IMR-90 (cell line): Measurements from ENCODE around the gene SLF2. TPM values are rescaled to one million over a fixed set of nuclear protein-coding genes. Genes with fewer than 3 reads are reported as not detected.

Source experiments
- ATAC-seq: fragments of 200-7000 bp; cut with Tn5 transposase; 2 replicates; pipeline ENCODE4 v1.9.1; 2020; ENCODE audit warnings: low read depth, mild to moderate bottlenecking, moderate library complexity
- BruUV-seq: library from RNA; stranded (reverse); fragments of 400-500 nt; replicated peaks from 2 replicates; lab custom pipeline; 2021; lab: Mats Ljungman, UMichigan
- CTCF ChIA-PET: fragments of 300-600 bp; formaldehyde crosslinking; extraction: SDS; loops from one replicate; lab custom pipeline; 2021; ENCODE audit warnings: antibody characterized with exemption; lab: Yijun Ruan, JAX
- POLR2A ChIA-PET: fragments of 300-600 bp; sonication (Branson Sonifier 250); formaldehyde crosslinking; loops from one replicate; lab custom pipeline; 2022; ENCODE audit warnings: antibody characterized with exemption; ENCODE audit not compliant: unreplicated experiment; lab: Charles Lee
- DNase-seq: peaks from one replicate; pipeline ENCODE4 v3.0.0; 2013
- H2AFZ ChIP-seq: replicated peaks from 2 replicates; pipeline ENCODE3; 2013; ENCODE audit warnings: low read length, mild to moderate bottlenecking; ENCODE audit not compliant: poor library complexity
- H2AK5ac ChIP-seq: 2 replicates; pipeline ENCODE4 v1.6.1; 2013; ENCODE audit warnings: low read depth, low read length, inconsistent platforms
- H2AK9ac ChIP-seq: replicated peaks from 2 replicates; pipeline ENCODE3; 2013; ENCODE audit warnings: mild to moderate bottlenecking, low read depth, low read length, moderate library complexity; ENCODE audit not compliant: poor library complexity
- H2BK120ac ChIP-seq: 2 replicates; pipeline ENCODE4 v1.6.1; 2013; ENCODE audit warnings: low read depth, low read length, inconsistent platforms
- H2BK15ac ChIP-seq: 3 replicates; pipeline ENCODE4 v1.6.1; 2013; ENCODE audit warnings: low read depth, low read length, inconsistent platforms
- H2BK20ac ChIP-seq: 2 replicates; pipeline ENCODE4 v1.6.1; 2013; ENCODE audit warnings: low read depth, mild to moderate bottlenecking, inconsistent platforms, low read length, moderate library complexity
- H2BK5ac ChIP-seq: 2 replicates; pipeline ENCODE4 v1.6.1; 2013; ENCODE audit warnings: mild to moderate bottlenecking, low read depth, low read length, inconsistent platforms; ENCODE audit not compliant: poor library complexity, severe bottlenecking
- H3K14ac ChIP-seq: replicated peaks from 2 replicates; pipeline ENCODE4 v1.6.1; 2013; ENCODE audit warnings: low read depth, low read length, inconsistent platforms
- H3K18ac ChIP-seq: 2 replicates; pipeline ENCODE4 v1.6.1; 2013; ENCODE audit warnings: low read depth, low read length, control low read depth
- H3K23ac ChIP-seq: 2 replicates; pipeline ENCODE4 v1.6.1; 2013; ENCODE audit warnings: low read depth, low read length, inconsistent platforms
- H3K27ac ChIP-seq: 2 replicates; pipeline ENCODE4 v1.5.1; 2013; ENCODE audit warnings: mild to moderate bottlenecking, control low read depth, low read length; ENCODE audit not compliant: insufficient read depth
- H3K27me3 ChIP-seq: 2 replicates; pipeline ENCODE4 v1.6.1; 2013; ENCODE audit warnings: low read length; ENCODE audit not compliant: control insufficient read depth, insufficient read depth
- H3K36me3 ChIP-seq: 2 replicates; pipeline ENCODE4 v1.6.1; 2013; ENCODE audit warnings: low read length, mixed read lengths; ENCODE audit not compliant: control insufficient read depth, insufficient read depth
- H3K4ac ChIP-seq: 2 replicates; pipeline ENCODE4 v1.6.1; 2013; ENCODE audit warnings: low read depth, low read length, inconsistent platforms
- H3K4me1 ChIP-seq: 2 replicates; pipeline ENCODE4 v1.6.1; 2013; ENCODE audit warnings: low read length, mixed read lengths; ENCODE audit not compliant: control insufficient read depth, insufficient read depth
- H3K4me2 ChIP-seq: 2 replicates; pipeline ENCODE4 v1.6.1; 2013; ENCODE audit warnings: low read depth, mild to moderate bottlenecking, control low read depth, low read length, moderate library complexity
- H3K4me3 ChIP-seq: 2 replicates; pipeline ENCODE4 v1.5.1; 2013; ENCODE audit warnings: low read depth, mild to moderate bottlenecking, control low read depth, low read length, moderate library complexity; ENCODE audit not compliant: insufficient read depth
- H3K56ac ChIP-seq: 2 replicates; pipeline ENCODE4 v1.6.1; 2013; ENCODE audit warnings: low read length, inconsistent platforms; ENCODE audit not compliant: insufficient read depth; ENCODE audit errors: extremely low read depth
- H3K79me1 ChIP-seq, 2 experiments: 2 replicates each; pipeline ENCODE4 v1.6.1; 2013; ENCODE audit warnings: low read length in 2 of 2, inconsistent platforms in 1 of 2, low read depth in 1 of 2
- H3K9ac ChIP-seq: 2 replicates; pipeline ENCODE4 v1.6.1; 2013; ENCODE audit warnings: low read depth, low read length, control low read depth
- H3K9me1 ChIP-seq: 2 replicates; pipeline ENCODE4 v1.6.1; 2013; ENCODE audit warnings: low read length, inconsistent platforms; ENCODE audit not compliant: insufficient read depth
- H3K9me3 ChIP-seq: 2 replicates; pipeline ENCODE4 v1.6.1; 2013; ENCODE audit warnings: low read length; ENCODE audit not compliant: control insufficient read depth, insufficient read depth
- H4K20me1 ChIP-seq: 2 replicates; pipeline ENCODE4 v1.6.1; 2013; ENCODE audit warnings: low read length, inconsistent platforms; ENCODE audit not compliant: insufficient read depth
- H4K5ac ChIP-seq: 2 replicates; pipeline ENCODE4 v1.6.1; 2013; ENCODE audit warnings: mild to moderate bottlenecking, low read depth, low read length, control low read depth
- H4K8ac ChIP-seq, 2 experiments: 2 replicates each; pipeline ENCODE4 v1.6.1; 2013; ENCODE audit warnings: low read depth in 2 of 2, low read length in 2 of 2, control low read depth in 1 of 2, inconsistent platforms in 1 of 2
- H4K91ac ChIP-seq: 2 replicates; pipeline ENCODE4 v1.6.1; 2013; ENCODE audit warnings: low read depth, low read length, inconsistent platforms; ENCODE audit not compliant: insufficient read depth
- BHLHE40 ChIP-seq: fragments of 150-350 bp; IDR thresholded peaks from 2 replicates; pipeline ENCODE4 v1.6.1; 2016; ENCODE audit warnings: mild to moderate bottlenecking, low read depth, low read length
- CEBPB ChIP-seq: IDR thresholded peaks from 2 replicates; pipeline ENCODE4 v1.6.1; 2012; ENCODE audit warnings: low read depth, low read length, improper control_type of control experiment
- CHD1 ChIP-seq: IDR thresholded peaks from 2 replicates; pipeline ENCODE4 v1.6.1; 2012; ENCODE audit warnings: low read depth, low read length, improper control_type of control experiment
- ELK1 ChIP-seq: fragments of 150-350 bp; IDR thresholded peaks from 2 replicates; pipeline ENCODE4 v1.6.1; 2016; ENCODE audit warnings: low read depth, mild to moderate bottlenecking, low read length, moderate library complexity, borderline replicate concordance
- FOS ChIP-seq: fragments of 150-350 bp; IDR thresholded peaks from 2 replicates; pipeline ENCODE4 v1.6.1; 2016; ENCODE audit warnings: low read depth, low read length
- MAZ ChIP-seq: IDR thresholded peaks from 2 replicates; pipeline ENCODE4 v1.6.1; 2012; ENCODE audit warnings: low read depth, mild to moderate bottlenecking, low read length, improper control_type of control experiment, moderate library complexity, borderline replicate concordance
- MXI1 ChIP-seq: IDR thresholded peaks from 2 replicates; pipeline ENCODE4 v1.6.1; 2012; ENCODE audit warnings: low read depth, mild to moderate bottlenecking, low read length, moderate library complexity, borderline replicate concordance
- NFE2L2 ChIP-seq: fragments of 150-350 bp; IDR thresholded peaks from 2 replicates; pipeline ENCODE4 v1.6.1; 2016; ENCODE audit warnings: low read depth, mild to moderate bottlenecking, low read length
- POLR2A ChIP-seq: IDR thresholded peaks from 2 replicates; pipeline ENCODE4 v1.6.1; 2012; ENCODE audit warnings: mild to moderate bottlenecking, low read depth, low read length
- RAD21 ChIP-seq: IDR thresholded peaks from 2 replicates; pipeline ENCODE4 v1.6.1; 2012; ENCODE audit warnings: low read length, improper control_type of control experiment
- RCOR1 ChIP-seq: IDR thresholded peaks from 2 replicates; pipeline ENCODE4 v1.6.1; 2012; ENCODE audit warnings: mild to moderate bottlenecking, low read length, improper control_type of control experiment; ENCODE audit not compliant: insufficient replicate concordance
- RFX5 ChIP-seq: IDR thresholded peaks from 2 replicates; pipeline ENCODE4 v1.8.0; 2012; ENCODE audit warnings: low read depth, mild to moderate bottlenecking, low read length, moderate library complexity
- SMC3 ChIP-seq: fragments of 150-350 bp; IDR thresholded peaks from 2 replicates; pipeline ENCODE4 v1.6.1; 2016; ENCODE audit warnings: low read depth, mild to moderate bottlenecking, antibody characterized with exemption, low read length, moderate library complexity
- USF2 ChIP-seq: fragments of 150-350 bp; IDR thresholded peaks from 2 replicates; pipeline ENCODE4 v1.6.1; 2017; ENCODE audit warnings: mild to moderate bottlenecking, antibody characterized with exemption, low read length, low read depth
- WGBS, 2 experiments: methylation state at CpG; one replicate each; pipeline versions ENCODE4 v1.1.5 to v1.1.7; 2013; ENCODE audit warnings: missing lambda C conversion rate in 2 of 2; ENCODE audit not compliant: insufficient read length in 1 of 2; ENCODE audit errors: extremely low coverage in 2 of 2; 5-methylcytosine and 5-hydroxymethylcytosine counted together
- dilution Hi-C: fragments of 300-500 bp; cut with HindIII; formaldehyde crosslinking; loops from one replicate; pipeline ENCODE4 v1.14.3; 2018; ENCODE audit warnings: low sequenced_read_pairs; ENCODE audit not compliant: unreplicated experiment
- in situ Hi-C: fragments of 300-500 bp; cut with MboI; formaldehyde crosslinking; loops from 3 replicates; pipeline ENCODE4 v1.14.3; 2019; ENCODE audit warnings: low sequenced_read_pairs, inconsistent platforms, mixed read lengths
- intact Hi-C: fragments of 100-400 bp; cut with micrococcal nuclease; formaldehyde crosslinking; loops from 2 replicates; pipeline ENCODE4 v1.10.0; 2022
- polyA plus RNA-seq, 3 experiments: library from polyadenylated mRNA; depleted of rRNA; stranded (reverse); fragments of >200 nt; gene quantifications; 2 replicates each; pipeline ENCODE4 v1.2.3, GENCODE V29; 2012; ENCODE audit warnings: low replicate concordance in 1 of 3
- total RNA-seq: library from RNA; depleted of rRNA; stranded (reverse); fragments of >200 nt; gene quantifications from 2 replicates; pipeline ENCODE4 v1.2.3, GENCODE V29; 2012

Gene SLF2
- total and polyA plus RNA-seq, 2 of the 4 experiments (the other 2 are of a cell fraction): 8.5 to 21.7 TPM

GRCh38 chr10:101003639-101004206, 91.0 kb downstream of the SLF2 start:
- Histone ChIP-seq H4K8ac (no peak overlapping the region), H3K4me3 (no peak overlapping the region), H3K9ac (no peak overlapping the region), H3K27ac (no peak overlapping the region), H2AK9ac (peak overlapping the region; percentile 60), H2AFZ (no peak overlapping the region), H3K4me1 (peaks cover 38% of the 10 kb centered on the region), H3K14ac (no peak overlapping the region), H3K4ac (no peak overlapping the region), H4K20me1 (peaks cover 70% of the 10 kb centered on the region), H4K5ac (no peak overlapping the region), H3K23ac (no peak overlapping the region), H2BK20ac (no peak overlapping the region), H3K18ac (no peak overlapping the region), H3K4me2 (no peak overlapping the region), H3K9me1 (peaks cover 13% of the 10 kb centered on the region), H2AK5ac (no peak overlapping the region), H2BK15ac (no peak overlapping the region), H3K36me3 (peaks cover 47% of the 10 kb centered on the region), H3K79me1 (peaks cover 24 to 75% of the 10 kb centered on the region in 2 experiments), H2BK120ac (no peak overlapping the region), H3K27me3 (no peaks in the 10 kb centered on the region), H2BK5ac (no peak overlapping the region), H3K9me3 (no peaks in the 10 kb centered on the region), H4K91ac (no peak overlapping the region), H3K56ac (no peak overlapping the region)
- in situ Hi-C loops: no loop called here
- ATAC-seq: no peak
- dilution Hi-C loops: no loop called here
- DNase-seq: no peak
- ChIA-PET POLR2A (no interaction called here), CTCF (interaction anchor here (1.5 to 3.2 kb wide), 2 partner anchors 8 to 11 kb away, joined by 4 to 10 read pairs; no protein-coding TSS in a partner anchor)
- BruUV-seq: no TSS peak
- intact Hi-C loops: no loop called here
- TF ChIP-seq CEBPB (no peak), RFX5 (no peak), RAD21 (no peak), RCOR1 (no peak), MAZ (no peak), POLR2A (no peak), BHLHE40 (no peak), USF2 (no peak), CHD1 (no peak), MXI1 (no peak), SMC3 (no peak), ELK1 (no peak), NFE2L2 (no peak), FOS (no peak)
- 98% methylated on average over 8 of the region's 18 CpGs; no CpG with 5 or more reads in 1 of the 2 experiments for WGBS, 2 experiments
